Endothelial cell of umbilical vein (primary cell): ENCODE measurements around the gene ACAP2. TPM values are rescaled to one million over a fixed set of nuclear protein-coding genes. Genes with fewer than 3 reads are reported as not detected.

Experiments
- BruUV-seq: library from RNA; stranded (reverse); fragments of 400-500 nt; replicated peaks from 2 replicates; lab custom pipeline; 2021; lab: Mats Ljungman, UMichigan
- CTCF ChIA-PET: fragments of 300-600, 350-600 bp; sonication (Branson Sonifier 250); formaldehyde crosslinking; loops from one replicate; lab custom pipeline; 2021; ENCODE audit warnings: antibody characterized with exemption, inconsistent platforms; lab: Charles Lee
- POLR2A ChIA-PET: fragments of 300-600, 350-600 bp; sonication (Branson Sonifier 250); formaldehyde crosslinking; loops from one replicate; lab custom pipeline; 2021; ENCODE audit warnings: antibody characterized with exemption, inconsistent platforms; lab: Charles Lee
- DNase-seq: peaks from one replicate; pipeline ENCODE4 v3.0.0-alpha.2; 2011; ENCODE audit warnings: low read depth, low spot score
- FAIRE-seq: peaks from 2 replicates; lab custom pipeline; 2011; peaks lifted over from hg19 to GRCh38; lab: Jason Lieb, UNC
- H2AFZ ChIP-seq: 2 replicates; pipeline ENCODE4 v1.6.0; 2012; ENCODE audit warnings: low read depth, low read length, control low read depth, inconsistent platforms
- H3K27ac ChIP-seq: 2 replicates; pipeline ENCODE4 v1.5.1; 2011; ENCODE audit warnings: low read depth, mild to moderate bottlenecking, control low read depth, low read length, moderate library complexity; ENCODE audit not compliant: insufficient read depth
- H3K27me3 ChIP-seq, 2 experiments: 2 replicates each; pipeline versions ENCODE4 v1.6.0 to v1.6.1; 2011; ENCODE audit warnings: low read length in 2 of 2, mixed read lengths in 1 of 2; ENCODE audit not compliant: control insufficient read depth in 2 of 2, insufficient read depth in 2 of 2
- H3K36me3 ChIP-seq, 2 experiments: 2 replicates in 1 of 2; 3 replicates in 1 of 2; pipeline ENCODE4 v1.5.1; 2011; ENCODE audit warnings: low read length in 2 of 2, mild to moderate bottlenecking in 1 of 2, moderate library complexity in 1 of 2; ENCODE audit not compliant: control insufficient read depth in 2 of 2, insufficient read depth in 2 of 2; ENCODE audit errors: extremely low read depth in 1 of 2
- H3K4me1 ChIP-seq: 3 replicates; pipeline ENCODE4 v1.5.1; 2011; ENCODE audit warnings: mild to moderate bottlenecking, low read length; ENCODE audit not compliant: control insufficient read depth, insufficient read depth; ENCODE audit errors: extremely low read depth
- H3K4me2 ChIP-seq: 2 replicates; pipeline ENCODE4 v1.6.1; 2011; ENCODE audit warnings: low read length, control low read depth, mixed read lengths; ENCODE audit not compliant: insufficient read depth
- H3K4me3 ChIP-seq, 3 experiments: fragments of 200-600 bp in 1 of 3; sonication (generic), shearing (Covaris generic) in 1 of 3; replicated peaks in 1 of 3; 2 replicates each; pipeline ENCODE4 v1.5.1; 2011 to 2016; ENCODE audit warnings: control low read depth in 3 of 3, low read length in 3 of 3, mild to moderate bottlenecking in 2 of 3, inconsistent platforms in 1 of 3, low read depth in 1 of 3, moderate library complexity in 1 of 3; ENCODE audit not compliant: insufficient read depth in 1 of 3
- H3K79me2 ChIP-seq: 2 replicates; pipeline ENCODE4 v1.6.0; 2012; ENCODE audit warnings: low read length, inconsistent platforms; ENCODE audit not compliant: control insufficient read depth, insufficient read depth
- H3K9ac ChIP-seq: replicated peaks from 2 replicates; pipeline ENCODE3; 2011; ENCODE audit warnings: low read length, control low read depth; ENCODE audit not compliant: insufficient read depth; ENCODE audit errors: extremely low read depth
- H3K9me1 ChIP-seq: replicated peaks from 3 replicates; pipeline ENCODE4 v1.6.0; 2011; ENCODE audit warnings: mild to moderate bottlenecking, low read length; ENCODE audit not compliant: control insufficient read depth, insufficient read depth; ENCODE audit errors: extremely low read depth
- H3K9me3 ChIP-seq: replicated peaks from 2 replicates; pipeline ENCODE4 v1.5.1; 2012; ENCODE audit warnings: low read length, inconsistent platforms; ENCODE audit not compliant: control insufficient read depth, insufficient read depth
- H4K20me1 ChIP-seq: replicated peaks from 2 replicates; pipeline ENCODE3; 2011; ENCODE audit warnings: mild to moderate bottlenecking, low read length; ENCODE audit not compliant: control insufficient read depth, insufficient read depth; ENCODE audit errors: extremely low read depth
- EZH2 ChIP-seq: IDR thresholded peaks from 2 replicates; pipeline ENCODE4 v1.6.1; 2012; ENCODE audit warnings: borderline replicate concordance, low read depth, mild to moderate bottlenecking, moderate library complexity, low read length, inconsistent platforms; ENCODE audit not compliant: severe bottlenecking
- FOS ChIP-seq: IDR thresholded peaks from 2 replicates; pipeline ENCODE4 v1.6.1; 2011; ENCODE audit warnings: mild to moderate bottlenecking, low read length, moderate library complexity, borderline replicate concordance; ENCODE audit not compliant: insufficient read depth
- GATA2 ChIP-seq: IDR thresholded peaks from 2 replicates; pipeline ENCODE4 v1.7.0; 2011; ENCODE audit warnings: low read depth, mild to moderate bottlenecking, moderate library complexity, mixed read lengths, low read length; ENCODE audit not compliant: insufficient read length, insufficient read depth
- JUN ChIP-seq: IDR thresholded peaks from 2 replicates; pipeline ENCODE4 v1.6.1; 2011; ENCODE audit warnings: borderline replicate concordance, low read depth; ENCODE audit not compliant: insufficient read length, insufficient read depth
- MYC ChIP-seq: IDR thresholded peaks from one replicate; pipeline ENCODE4 v1.6.1; 2011; ENCODE audit warnings: mild to moderate bottlenecking, low read depth, low read length
- POLR2A ChIP-seq: IDR thresholded peaks from 2 replicates; pipeline ENCODE4 v1.6.1; 2012; ENCODE audit warnings: low read depth, mild to moderate bottlenecking, control low read depth, low read length
- POLR2AphosphoS5 ChIP-seq: IDR thresholded peaks from 2 replicates; pipeline ENCODE4 v1.6.1; 2012; ENCODE audit warnings: low read depth, mild to moderate bottlenecking, control low read depth, low read length, moderate library complexity; ENCODE audit not compliant: insufficient read depth
- dilution Hi-C: fragments of 300-500 bp; cut with MboI; formaldehyde crosslinking; loops from one replicate; pipeline ENCODE4 v1.15.0; 2019; ENCODE audit warnings: low sequenced_read_pairs; ENCODE audit not compliant: extremely low pct_ligation_motif_present
- intact Hi-C: fragments of 100-400 bp; cut with micrococcal nuclease; formaldehyde crosslinking; loops from one replicate; pipeline ENCODE4 v1.10.0; 2022
- polyA plus RNA-seq, 4 experiments: library from polyadenylated mRNA; depleted of rRNA in 3 of 4; stranded (reverse) in 3 of 4; unstranded in 1 of 4; fragments of >200 nt; gene quantifications; 2 replicates each; pipeline versions ENCODE4 v1.2.1 to v1.2.3, GENCODE V29; 2011 to 2012; ENCODE audit warnings: missing spikeins in 1 of 4
- total RNA-seq: library from RNA; stranded (reverse); gene quantifications from 2 replicates; pipeline ENCODE4 v1.2.3, GENCODE V29; 2021
- TF ChIP-seq, protein P1 (sequence below), 2 donors: IDR thresholded peaks; 1 replicate in 1 of 2; 2 replicates in 1 of 2; pipeline ENCODE4 v1.5.1; 2011; ENCODE audit warnings: low read length in 2 of 2, mild to moderate bottlenecking in 2 of 2, moderate library complexity in 2 of 2, control low read depth in 1 of 2, inconsistent platforms in 1 of 2, low read depth in 1 of 2; ENCODE audit not compliant: insufficient read depth in 1 of 2; ENCODE audit errors: extremely low read depth in 1 of 2
- TF ChIP-seq, protein P2 (sequence below): IDR thresholded peaks from 2 replicates; pipeline ENCODE4 v1.6.1; 2011; ENCODE audit not compliant: insufficient read depth, insufficient read length

The ACAP2 gene
- total and polyA plus RNA-seq, 2 donors (not counting 3 experiments of a cell fraction or from before 2014, with no cell fraction given) = 13.6 to 36.9 TPM

DNA sequence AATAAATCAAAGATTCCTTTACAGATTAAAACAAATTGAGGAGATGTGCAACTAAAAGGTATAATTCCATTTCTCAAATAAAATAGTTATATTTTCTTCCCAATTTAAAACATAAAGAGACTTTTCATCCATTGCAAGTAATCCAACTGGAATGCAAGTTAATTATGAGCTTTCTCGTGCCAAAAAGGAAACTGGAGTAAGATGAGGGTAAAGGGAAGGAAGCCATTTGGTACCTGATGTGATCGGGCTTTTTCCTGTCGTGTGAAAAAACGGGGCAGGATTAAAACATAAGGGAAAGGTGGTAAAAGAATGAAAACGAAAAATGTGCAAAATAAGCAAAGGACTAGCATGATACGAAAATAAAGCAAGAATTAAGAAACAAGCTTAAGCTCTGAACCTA lies 130.1 kb downstream of the ACAP2 start:
- Histone ChIP-seq H2AFZ (no peak overlapping the region), H3K27ac (no peak overlapping the region), H3K36me3 (peaks cover 0 to under 1% of the 10 kb centered on the region in 2 experiments), H3K27me3 (no peaks in the 10 kb centered on the region), H3K79me2 (no peaks in the 10 kb centered on the region), H3K9me1 (no peaks in the 10 kb centered on the region), H3K9me3 (no peaks in the 10 kb centered on the region), H3K4me1 (peaks cover 17% of the 10 kb centered on the region), H4K20me1 (no peaks in the 10 kb centered on the region), H3K4me2 (peak overlapping the region; percentile 61), H3K9ac (no peak overlapping the region), H3K4me3 (peak overlapping the region in 1 of 3 experiments; percentile 30)
- intact Hi-C loops = loop anchor here (1.0 to 2.0 kb wide), 2 partner anchors 26 to 36 kb away; no protein-coding TSS in a partner anchor
- BruUV-seq = no TSS peak
- ChIA-PET CTCF (interaction anchor here (0.7 to 1.8 kb wide), 11 partner anchors 10 to 672 kb away, joined by 3 to 11 read pairs (median 3); partner anchors contain the start of gene XXYLT1), POLR2A (interaction anchor here (0.6 kb wide), 1 partner anchor 11 kb away, joined by 3 read pairs; no protein-coding TSS in a partner anchor)
- peak; percentile 66 for FAIRE-seq
- TF ChIP-seq POLR2A = no peak
- TF ChIP-seq MYC = no peak
- TF ChIP-seq FOS = peak; percentile 17
- TF ChIP-seq JUN = no peak
- TF ChIP-seq GATA2 = peak; percentile 47
- TF ChIP-seq, protein P1, sequence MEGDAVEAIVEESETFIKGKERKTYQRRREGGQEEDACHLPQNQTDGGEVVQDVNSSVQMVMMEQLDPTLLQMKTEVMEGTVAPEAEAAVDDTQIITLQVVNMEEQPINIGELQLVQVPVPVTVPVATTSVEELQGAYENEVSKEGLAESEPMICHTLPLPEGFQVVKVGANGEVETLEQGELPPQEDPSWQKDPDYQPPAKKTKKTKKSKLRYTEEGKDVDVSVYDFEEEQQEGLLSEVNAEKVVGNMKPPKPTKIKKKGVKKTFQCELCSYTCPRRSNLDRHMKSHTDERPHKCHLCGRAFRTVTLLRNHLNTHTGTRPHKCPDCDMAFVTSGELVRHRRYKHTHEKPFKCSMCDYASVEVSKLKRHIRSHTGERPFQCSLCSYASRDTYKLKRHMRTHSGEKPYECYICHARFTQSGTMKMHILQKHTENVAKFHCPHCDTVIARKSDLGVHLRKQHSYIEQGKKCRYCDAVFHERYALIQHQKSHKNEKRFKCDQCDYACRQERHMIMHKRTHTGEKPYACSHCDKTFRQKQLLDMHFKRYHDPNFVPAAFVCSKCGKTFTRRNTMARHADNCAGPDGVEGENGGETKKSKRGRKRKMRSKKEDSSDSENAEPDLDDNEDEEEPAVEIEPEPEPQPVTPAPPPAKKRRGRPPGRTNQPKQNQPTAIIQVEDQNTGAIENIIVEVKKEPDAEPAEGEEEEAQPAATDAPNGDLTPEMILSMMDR (IDR thresholded peaks at IDR 0.05; ENCODE audit: extremely low read depth in 1 of 2, insufficient read depth in 1 of 2, low read depth in 1 of 2, low read length in 2 of 2) = no peak
- TF ChIP-seq EZH2 = no peak
- TF ChIP-seq, protein P2, sequence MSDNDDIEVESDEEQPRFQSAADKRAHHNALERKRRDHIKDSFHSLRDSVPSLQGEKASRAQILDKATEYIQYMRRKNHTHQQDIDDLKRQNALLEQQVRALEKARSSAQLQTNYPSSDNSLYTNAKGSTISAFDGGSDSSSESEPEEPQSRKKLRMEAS = no peak
- TF ChIP-seq POLR2AphosphoS5 = no peak
- dilution Hi-C loops = no loop called here
- peak; percentile 66 for DNase-seq
